Stimulated activated CD4-positive, alpha-beta T cell treated with anti-CD3 and anti-CD28 coated beads, Interleukin-2, amount 100 ng/mL, for 4 hours (primary cell): ENCODE measurements around the gene CLPTM1L.
"Not testable (repeated sequence)": the region's sequence is repeated elsewhere in the genome, so short reads cannot be mapped to it uniquely, and the experiment has no call there.

Source experiments
- DNase-seq: peaks from one replicate; pipeline ENCODE4 v3.0.0-alpha.2; 2020; ENCODE audit warnings: low read depth

The CLPTM1L gene

GRCh38 chr5:1292139-1292538 is 52.8 kb downstream of the CLPTM1L start:
- no peak for DNase-seq

GRCh38 chr5:1291611-1292080 is 53.3 kb downstream of the CLPTM1L start:
- no peak for DNase-seq

- not testable (repeated sequence) for DNase-seq
Measured at GRCh38 chr5:1290956-1291355, 53.9 kb downstream of the CLPTM1L start.

GRCh38 chr5:1289559-1289958 is 55.3 kb downstream of the CLPTM1L start:
- DNase-seq: not testable (repeated sequence)

GRCh38 chr5:1288439-1289335 is 56.2 kb downstream of the CLPTM1L start:
- no peak for DNase-seq

- no peak for DNase-seq
Measured at GRCh38 chr5:1285883-1286291, 59.0 kb downstream of the CLPTM1L start.

GRCh38 chr5:1285141-1285540 is 59.8 kb downstream of the CLPTM1L start:
- DNase-seq: no peak

GRCh38 chr5:1284336-1284970 is 60.4 kb downstream of the CLPTM1L start:
- DNase-seq: not testable (repeated sequence)

- DNase-seq: not testable (repeated sequence)
Measured at GRCh38 chr5:1283729-1284041, 61.2 kb downstream of the CLPTM1L start.

GRCh38 chr5:1282993-1283728 is 61.7 kb downstream of the CLPTM1L start:
- not testable (repeated sequence) for DNase-seq

GRCh38 chr5:1282131-1282992 is 62.5 kb downstream of the CLPTM1L start:
- no peak for DNase-seq

- DNase-seq: no peak
Measured at GRCh38 chr5:1281038-1281882, 63.6 kb downstream of the CLPTM1L start.

- no peak for DNase-seq
Measured at GRCh38 chr5:1280177-1281037, 64.5 kb downstream of the CLPTM1L start.

- DNase-seq: no peak
Measured at GRCh38 chr5:1279443-1280151, 65.3 kb downstream of the CLPTM1L start.

GRCh38 chr5:1278656-1279442 is 66.0 kb downstream of the CLPTM1L start:
- DNase-seq: no peak

GRCh38 chr5:1278216-1278615 is 66.7 kb downstream of the CLPTM1L start:
- no peak for DNase-seq

- DNase-seq: no peak
Measured at GRCh38 chr5:1277781-1278180, 67.1 kb downstream of the CLPTM1L start.

GRCh38 chr5:1277331-1277730 is 67.6 kb downstream of the CLPTM1L start:
- no peak for DNase-seq
